GM18868 (cell line): ENCODE results near the gene TOM1L2.

Experiments used
- ATAC-seq: cut with Tn5 transposase; IDR thresholded peaks from one replicate; pipeline ENCODE4 v1.9.1; 2021; ENCODE audit warnings: mild to moderate bottlenecking, moderate library complexity; ENCODE audit not compliant: unreplicated experiment

TOM1L2 gene

DNA sequence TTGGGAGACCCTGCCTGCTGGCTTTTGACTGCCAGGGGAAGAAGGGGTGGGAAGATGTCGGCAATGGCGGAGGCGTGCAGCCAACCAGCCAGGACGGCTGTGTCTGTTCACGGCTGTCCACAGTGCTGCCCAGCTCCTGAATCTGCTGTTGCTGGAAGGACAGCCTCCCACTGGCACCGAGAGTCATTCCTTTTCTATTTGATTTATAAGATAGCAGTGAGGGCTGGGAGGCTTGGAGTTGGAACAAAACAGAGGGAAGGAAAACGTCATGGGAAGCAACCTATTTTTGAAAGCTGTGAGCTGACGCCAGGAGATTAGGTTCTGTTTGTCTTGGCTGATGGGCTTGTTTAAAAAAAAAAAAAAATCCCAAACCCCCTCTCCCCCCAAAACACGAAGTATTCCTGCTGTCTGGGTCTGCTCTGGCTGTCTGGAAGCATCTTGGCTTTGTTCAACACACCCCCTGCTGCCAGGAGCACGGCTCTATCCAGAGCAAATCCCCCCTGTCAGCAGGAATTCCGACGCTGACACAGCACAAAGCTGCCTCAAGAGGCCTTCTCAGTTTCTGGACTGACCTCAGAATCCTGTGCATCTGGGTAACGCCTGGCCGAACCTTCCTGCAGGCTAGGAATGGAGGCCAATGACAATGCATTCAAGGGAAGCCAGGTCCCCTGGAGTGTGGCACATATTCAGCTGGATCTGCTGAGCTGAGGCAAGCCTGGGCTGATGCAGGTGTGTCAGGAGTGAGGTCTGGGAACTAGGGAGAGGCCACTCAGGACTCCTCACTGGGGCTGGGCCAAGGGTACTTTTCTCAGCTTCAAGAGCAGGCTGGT is 94.5 kb downstream of the TOM1L2 start:
- ATAC-seq: no peak

DNA sequence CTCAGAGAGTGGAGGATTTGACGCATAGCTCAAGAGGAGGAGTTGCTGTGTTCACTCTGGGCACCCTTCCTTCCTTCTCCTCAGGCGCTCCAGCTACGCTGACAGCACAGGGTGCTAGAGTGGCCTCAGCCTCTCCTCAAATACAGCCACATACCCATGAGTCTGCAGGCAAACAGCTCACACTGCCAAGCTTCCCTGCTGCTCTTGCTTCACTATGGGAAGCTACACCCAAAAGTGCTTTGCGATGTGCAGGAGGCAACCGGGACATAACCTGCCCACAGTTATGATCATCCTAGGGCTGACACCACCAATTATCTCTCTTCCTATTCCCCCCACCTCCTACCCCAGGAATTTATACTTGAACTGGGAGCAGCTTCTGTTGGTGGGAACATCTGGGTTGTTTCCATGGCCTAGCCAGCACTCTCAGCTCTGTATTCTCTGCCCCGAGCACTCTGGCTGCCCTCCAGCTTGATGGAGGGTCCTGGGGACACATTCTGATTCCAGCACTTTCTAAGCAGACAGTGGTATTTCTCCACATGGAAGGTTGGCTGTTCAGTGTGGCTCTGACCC is 95.2 kb downstream of the TOM1L2 start:
- ATAC-seq: no peak

DNA sequence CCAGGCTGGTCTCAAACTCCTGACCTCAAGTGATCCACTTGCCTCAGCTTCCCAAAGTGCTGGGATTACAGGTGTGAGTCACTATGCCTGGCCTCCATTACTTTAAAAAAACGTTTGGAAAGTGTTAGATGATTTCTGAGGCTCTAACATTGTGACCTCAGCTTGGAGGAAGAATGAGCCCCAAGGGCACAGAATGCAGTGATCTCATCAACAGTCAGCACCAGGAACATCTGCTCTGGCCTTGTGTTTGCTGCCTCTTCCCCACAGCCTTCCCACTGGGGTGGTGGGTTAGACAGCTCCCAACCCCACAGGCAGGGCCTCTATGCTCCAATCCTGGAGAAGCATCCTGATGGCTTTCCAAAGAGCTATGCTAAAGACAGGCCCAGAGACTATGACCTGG is 97.7 kb downstream of the TOM1L2 start:
- ATAC-seq: no peak

- no peak for ATAC-seq
These were observed 98.7 kb downstream of the TOM1L2 start for GRCh38 chr17:17873450-17873991.

GRCh38 chr17:17872547-17873345 is 99.5 kb downstream of the TOM1L2 start:
- no peak for ATAC-seq

GRCh38 chr17:17871913-17872312 is 100.3 kb downstream of the TOM1L2 start:
- ATAC-seq: no peak

- ATAC-seq: no peak
These were observed 102.0 kb downstream of the TOM1L2 start for GRCh38 chr17:17870247-17870646.

DNA sequence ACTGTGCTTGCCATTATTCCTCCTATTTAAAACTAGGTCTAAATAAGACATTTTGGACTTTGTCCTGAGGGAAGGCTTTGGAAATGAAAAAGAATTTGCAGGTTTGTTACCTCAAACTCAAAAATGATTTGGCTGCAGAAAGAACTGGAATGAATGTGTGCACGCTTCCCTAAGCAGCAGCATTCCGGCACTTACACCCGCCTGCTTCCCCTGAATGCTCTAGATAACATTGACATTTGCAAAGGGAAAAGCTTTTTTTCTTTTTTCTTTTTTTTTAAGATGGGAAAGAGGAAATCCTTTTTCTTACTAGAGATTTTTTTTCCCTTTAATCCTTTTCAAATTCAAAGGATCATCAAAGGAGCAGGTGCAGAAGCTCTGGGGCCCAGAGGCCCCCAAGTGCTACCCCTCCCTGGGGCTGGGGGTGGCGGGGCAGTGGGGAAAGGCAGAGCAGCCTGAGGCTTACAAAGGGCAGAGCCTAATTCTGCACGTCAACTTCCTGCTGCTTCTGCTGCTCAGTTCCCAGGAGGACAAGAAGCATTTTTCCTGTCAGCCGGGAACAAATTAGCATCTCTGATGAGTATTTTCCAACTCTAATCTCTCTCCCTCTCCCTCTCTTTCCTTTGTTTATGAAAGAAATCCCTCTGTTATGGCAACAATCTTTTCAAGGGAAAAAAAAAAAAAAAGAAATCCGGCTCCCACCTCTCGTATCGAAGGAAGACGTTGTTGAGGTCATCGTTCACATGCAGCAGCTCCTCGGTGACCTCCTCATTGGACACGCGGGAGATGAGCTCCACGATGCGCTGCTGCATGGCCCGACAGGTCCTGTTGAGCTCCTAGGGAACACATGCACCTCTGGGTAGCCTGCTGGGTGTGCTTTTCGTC is 103.3 kb downstream of the TOM1L2 start:
- no peak for ATAC-seq

GRCh38 chr17:17866897-17867296 is 105.3 kb downstream of the TOM1L2 start:
- ATAC-seq: no peak

- no peak for ATAC-seq
These were observed 105.8 kb downstream of the TOM1L2 start for GRCh38 chr17:17866425-17866824.

- ATAC-seq: no peak
These were observed 107.2 kb downstream of the TOM1L2 start for GRCh38 chr17:17865035-17865434.

- no peak for ATAC-seq
These were observed 111.5 kb downstream of the TOM1L2 start for GRCh38 chr17:17860766-17861107.

DNA sequence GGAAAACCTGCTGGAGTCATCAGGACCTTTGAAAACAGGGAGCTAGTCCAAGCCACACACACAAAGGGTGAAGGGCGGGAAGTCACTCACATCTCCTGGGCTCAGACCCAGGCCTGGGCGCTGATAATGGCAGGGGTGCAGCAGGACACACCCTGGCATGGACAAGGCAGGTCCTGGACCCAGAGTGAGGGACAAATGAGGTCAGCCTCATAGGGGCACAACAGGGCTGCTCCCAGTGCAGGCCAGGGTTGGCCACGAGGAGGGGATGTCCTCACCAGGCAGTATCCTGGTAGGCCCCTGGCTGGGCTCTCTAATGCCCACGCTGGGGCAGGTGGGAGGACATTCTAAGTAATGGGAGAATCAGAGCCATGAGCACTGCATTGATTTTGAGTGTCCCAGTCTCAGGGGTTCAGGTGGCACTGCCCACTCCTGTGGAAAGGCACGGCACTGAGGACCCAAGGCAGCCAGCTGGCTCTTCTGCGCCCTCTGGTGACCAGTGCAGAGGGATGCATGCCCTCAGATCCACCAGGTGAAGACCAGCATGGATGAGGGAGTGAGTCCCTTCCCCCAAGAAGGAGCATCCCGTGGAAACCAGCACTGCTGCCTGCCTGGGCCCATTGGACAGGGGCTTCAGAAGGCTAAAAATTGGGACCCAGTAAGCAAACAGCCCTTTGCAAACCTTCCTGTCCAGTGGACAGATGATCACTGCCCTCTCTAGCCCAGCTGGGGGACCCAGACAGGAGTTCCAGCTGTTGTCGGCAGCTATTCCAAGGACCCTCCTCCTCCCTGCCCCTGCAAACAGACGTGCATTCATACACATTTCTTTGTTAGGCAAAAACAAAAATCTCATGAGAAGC is 112.1 kb downstream of the TOM1L2 start:
- no peak for ATAC-seq

- ATAC-seq: no peak
These were observed 114.7 kb downstream of the TOM1L2 start for GRCh38 chr17:17857496-17857895.

DNA sequence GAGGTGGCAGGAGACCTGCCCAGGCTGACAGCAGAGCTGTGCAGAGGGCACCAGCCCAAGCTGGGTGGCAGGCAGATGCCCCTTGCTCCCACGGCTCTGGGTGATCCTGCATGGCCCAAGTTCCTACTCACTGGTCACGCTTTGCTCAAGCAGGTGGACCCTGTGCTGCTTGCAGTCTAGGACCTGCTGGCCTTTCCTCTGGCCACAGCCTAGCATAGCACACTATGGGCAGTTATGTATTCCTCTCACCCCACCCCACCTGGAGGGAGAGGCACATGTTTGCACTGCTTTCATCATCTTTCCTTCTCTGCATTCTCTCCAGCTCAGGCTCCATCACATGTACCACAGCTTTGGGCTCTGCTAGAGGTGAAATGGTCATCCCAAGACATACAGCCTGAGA is 115.8 kb downstream of the TOM1L2 start:
- no peak for ATAC-seq

- ATAC-seq: no peak
These were observed 116.2 kb downstream of the TOM1L2 start for GRCh38 chr17:17855976-17856375.

DNA sequence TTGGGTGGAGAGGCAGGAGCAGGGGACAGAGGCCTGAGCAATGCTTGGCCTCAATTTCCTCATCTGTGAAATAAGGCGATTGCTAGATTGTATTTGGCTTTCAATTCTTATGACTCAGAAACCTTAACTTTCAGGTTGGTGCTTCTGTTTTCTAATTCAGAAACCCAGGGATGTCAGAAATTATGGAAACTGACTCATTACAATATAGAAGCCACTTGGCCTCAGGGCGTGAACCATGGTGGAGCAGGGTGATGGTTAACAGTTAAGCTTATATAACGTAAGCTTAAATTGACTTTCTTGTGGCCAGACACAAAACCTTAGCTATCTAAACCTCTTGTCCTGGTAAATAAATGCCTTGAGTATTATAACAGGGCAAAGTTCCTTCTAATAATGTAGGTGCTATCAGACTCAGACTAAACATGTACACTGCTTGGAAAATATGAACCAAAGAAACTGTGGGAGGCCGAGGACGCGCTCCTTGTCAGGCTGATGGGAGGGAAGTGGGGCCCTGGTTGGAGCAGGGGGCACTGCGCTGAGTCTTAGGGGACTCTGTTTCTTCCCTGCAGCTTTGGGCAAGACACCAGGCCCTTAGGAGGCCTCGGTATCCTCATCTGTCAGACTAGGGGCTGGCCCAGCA is 118.3 kb downstream of the TOM1L2 start:
- ATAC-seq: no peak

- ATAC-seq: no peak
These were observed 119.3 kb downstream of the TOM1L2 start for GRCh38 chr17:17852930-17853329.
